Activated T-helper 2 cell treated with anti-CD3 and anti-CD28 coated beads, Interferon-gamma antibody, Interleukin-2, Interleukin-4, amounts not matched to agents 10 μg/mL and 5 μg/mL and 100 μg/mL, durations not matched to agents 14 hours and 24 hours and 36 hours (primary cell): ENCODE measurements around the gene DDX24. TPM values are rescaled to one million over a fixed set of nuclear protein-coding genes. Genes with fewer than 3 reads are reported as not detected.

Experiments
- DNase-seq: peaks from one replicate; pipeline ENCODE4 v3.0.0; 2021; ENCODE audit warnings: low spot score
- H3K27ac Mint-ChIP-seq: one replicate; pipeline ENCODE4 v1.8.0; 2021; ENCODE audit warnings: mixed read lengths
- H3K27me3 Mint-ChIP-seq: one replicate; pipeline ENCODE4 v1.8.0; 2021; ENCODE audit warnings: low read depth, mixed read lengths
- H3K36me3 Mint-ChIP-seq: one replicate; pipeline ENCODE4 v1.8.0; 2021; ENCODE audit warnings: low read depth, mixed read lengths
- H3K4me1 Mint-ChIP-seq: one replicate; pipeline ENCODE4 v1.8.0; 2021; ENCODE audit warnings: low read depth, mixed read lengths
- H3K4me3 Mint-ChIP-seq: one replicate; pipeline ENCODE4 v1.8.0; 2021; ENCODE audit warnings: low read depth, mild to moderate bottlenecking, moderate library complexity, mixed read lengths
- H3K9me3 Mint-ChIP-seq: one replicate; pipeline ENCODE4 v1.8.0; 2021; ENCODE audit warnings: mixed read lengths
- intact Hi-C: fragments of 100-400 bp; cut with micrococcal nuclease; formaldehyde crosslinking; loops from one replicate; pipeline ENCODE4 v1.15.1; 2023
- total RNA-seq: library from RNA; stranded (reverse); gene quantifications from 2 replicates; pipeline ENCODE4 v1.2.3, GENCODE V29; 2022

DDX24 gene
- total RNA-seq, 1 donor from 2014 or later, result 277 TPM

GRCh38 chr14:94027566-94028449 lies 53.2 kb downstream of the DDX24 start:
- H3K4me1 Mint-ChIP-seq, result peaks cover 19% of the 10 kb centered on the region
- H3K4me3 Mint-ChIP-seq, result peak overlapping the region; percentile 59
- no peaks in the 10 kb centered on the region for H3K9me3 Mint-ChIP-seq
- intact Hi-C loops, result loop anchor here (2.0 kb wide), 1 partner anchor 53 kb away; the partner anchor contains the start of genes DDX24 and IFI27L1
- no peaks in the 10 kb centered on the region for H3K27me3 Mint-ChIP-seq
- DNase-seq, result no peak
- no peaks in the 10 kb centered on the region for H3K36me3 Mint-ChIP-seq
- H3K27ac Mint-ChIP-seq, result peak overlapping the region; percentile 35

GRCh38 chr14:94026889-94027469 lies 54.0 kb downstream of the DDX24 start:
- H3K4me1 Mint-ChIP-seq, result peaks cover 28% of the 10 kb centered on the region
- H3K9me3 Mint-ChIP-seq, result no peaks in the 10 kb centered on the region
- H3K36me3 Mint-ChIP-seq, result no peaks in the 10 kb centered on the region
- intact Hi-C loops, result loop anchor here (2.0 kb wide), 1 partner anchor 54 kb away; the partner anchor contains the start of genes DDX24 and IFI27L1
- DNase-seq, result no peak
- peak overlapping the region; percentile 55 for H3K4me3 Mint-ChIP-seq
- no peaks in the 10 kb centered on the region for H3K27me3 Mint-ChIP-seq
- no peak overlapping the region for H3K27ac Mint-ChIP-seq

GRCh38 chr14:94026173-94026888 lies 54.7 kb downstream of the DDX24 start, which contains the start of gene OTUB2:
Gene OTUB2, plus strand, starts transcription at chr14:94026340. Its CDS starts 198 bp downstream, at chr14:94026538.
- peak; percentile 97 for DNase-seq
- H3K9me3 Mint-ChIP-seq, result no peaks in the 10 kb centered on the region
- no peaks in the 10 kb centered on the region for H3K36me3 Mint-ChIP-seq
- H3K27me3 Mint-ChIP-seq, result no peaks in the 10 kb centered on the region
- H3K27ac Mint-ChIP-seq, result peak within 1 kb of the TSS; percentile 56
- intact Hi-C loops, result loop anchor here (2.0 kb wide), 1 partner anchor 54 kb away; the partner anchor contains the start of genes DDX24 and IFI27L1
- H3K4me3 Mint-ChIP-seq, result peak within 1 kb of the TSS; percentile 74
- peaks cover 34% of the 10 kb centered on the region for H3K4me1 Mint-ChIP-seq

- no peaks in the 10 kb centered on the region for H3K9me3 Mint-ChIP-seq
- H3K27ac Mint-ChIP-seq, result peak overlapping the region; percentile 56
Observed at GRCh38 chr14:94025720-94026119, 55.3 kb downstream of the DDX24 start.

GRCh38 chr14:94024549-94024948 lies 56.5 kb downstream of the DDX24 start:
- no peak for DNase-seq
- Mint-ChIP-seq H3K4me1 (peaks cover 48% of the 10 kb centered on the region), H3K27me3 (no peaks in the 10 kb centered on the region), H3K4me3 (no peak overlapping the region), H3K9me3 (no peaks in the 10 kb centered on the region), H3K27ac (no peak overlapping the region), H3K36me3 (no peaks in the 10 kb centered on the region)
- intact Hi-C loops, result no loop called here

More at GRCh38 chr14:94025720-94026119, 55.3 kb downstream of the DDX24 start:
- H3K27me3 Mint-ChIP-seq, result no peaks in the 10 kb centered on the region
- peak overlapping the region; percentile 74 for H3K4me3 Mint-ChIP-seq
- no peak for DNase-seq
- H3K36me3 Mint-ChIP-seq, result no peaks in the 10 kb centered on the region
- peaks cover 40% of the 10 kb centered on the region for H3K4me1 Mint-ChIP-seq
- intact Hi-C loops, result loop anchor here (2.0 kb wide), 1 partner anchor 55 kb away; the partner anchor contains the start of genes DDX24 and IFI27L1

GRCh38 chr14:94022532-94023411 lies 58.2 kb downstream of the DDX24 start:
- intact Hi-C loops, result no loop called here
- no peaks in the 10 kb centered on the region for H3K36me3 Mint-ChIP-seq
- H3K4me3 Mint-ChIP-seq, result no peak overlapping the region
- H3K27ac Mint-ChIP-seq, result peak overlapping the region; percentile 24
- peaks cover 37% of the 10 kb centered on the region for H3K4me1 Mint-ChIP-seq
- no peak for DNase-seq
- peaks cover 5% of the 10 kb centered on the region for H3K27me3 Mint-ChIP-seq
- no peaks in the 10 kb centered on the region for H3K9me3 Mint-ChIP-seq

- Mint-ChIP-seq H3K27me3 (peaks cover 8% of the 10 kb centered on the region), H3K9me3 (no peaks in the 10 kb centered on the region), H3K4me3 (no peak overlapping the region), H3K4me1 (peaks cover 37% of the 10 kb centered on the region), H3K36me3 (no peaks in the 10 kb centered on the region), H3K27ac (peak overlapping the region; percentile 81)
- peak; percentile 27 for DNase-seq
- intact Hi-C loops, result loop anchor here (1.0 kb wide), 3 partner anchors 15 to 62 kb away; no protein-coding TSS in a partner anchor
Observed at GRCh38 chr14:94021416-94022157, 59.4 kb downstream of the DDX24 start.

GRCh38 chr14:94021001-94021400 lies 60.0 kb downstream of the DDX24 start:
- Mint-ChIP-seq H3K4me3 (no peak overlapping the region), H3K4me1 (peaks cover 36% of the 10 kb centered on the region)
- intact Hi-C loops, result loop anchor here (1.0 kb wide), 3 partner anchors 15 to 62 kb away; no protein-coding TSS in a partner anchor

GRCh38 chr14:94020267-94020666 lies 60.7 kb downstream of the DDX24 start:
- Mint-ChIP-seq H3K4me3 (no peak overlapping the region), H3K27me3 (peaks cover 8% of the 10 kb centered on the region), H3K27ac (no peak overlapping the region), H3K9me3 (no peaks in the 10 kb centered on the region), H3K4me1 (peaks cover 32% of the 10 kb centered on the region), H3K36me3 (no peaks in the 10 kb centered on the region)
- intact Hi-C loops, result no loop called here
- DNase-seq, result no peak

More at GRCh38 chr14:94021001-94021400, 60.0 kb downstream of the DDX24 start:
- Mint-ChIP-seq H3K9me3 (no peaks in the 10 kb centered on the region), H3K36me3 (no peaks in the 10 kb centered on the region), H3K27me3 (peaks cover 8% of the 10 kb centered on the region), H3K27ac (peak overlapping the region; percentile 81)
- DNase-seq, result no peak

GRCh38 chr14:94019329-94019728 lies 61.7 kb downstream of the DDX24 start:
- H3K4me1 Mint-ChIP-seq, result peaks cover 32% of the 10 kb centered on the region
- intact Hi-C loops, result no loop called here
- no peak overlapping the region for H3K4me3 Mint-ChIP-seq
- no peak overlapping the region for H3K27ac Mint-ChIP-seq
- H3K9me3 Mint-ChIP-seq, result no peaks in the 10 kb centered on the region
- no peaks in the 10 kb centered on the region for H3K36me3 Mint-ChIP-seq
- H3K27me3 Mint-ChIP-seq, result peaks cover 8% of the 10 kb centered on the region
- DNase-seq, result no peak

GRCh38 chr14:94018308-94018707 lies 62.7 kb downstream of the DDX24 start:
- H3K27me3 Mint-ChIP-seq, result peaks cover 8% of the 10 kb centered on the region
- no peaks in the 10 kb centered on the region for H3K36me3 Mint-ChIP-seq
- peaks cover 34% of the 10 kb centered on the region for H3K4me1 Mint-ChIP-seq
- DNase-seq, result no peak
- no peak overlapping the region for H3K27ac Mint-ChIP-seq
- no peak overlapping the region for H3K4me3 Mint-ChIP-seq
- H3K9me3 Mint-ChIP-seq, result no peaks in the 10 kb centered on the region
- intact Hi-C loops, result no loop called here
